HG02571 (cell line): ENCODE data around the gene PHETA1.
"Not testable (repeated sequence)": the region's sequence is repeated elsewhere in the genome, so short reads cannot be mapped to it uniquely, and the experiment has no call there.

Experiments used
- ATAC-seq: cut with Tn5 transposase; IDR thresholded peaks from one replicate; pipeline ENCODE4 v1.9.1; 2021; ENCODE audit warnings: mild to moderate bottlenecking, moderate library complexity; ENCODE audit not compliant: unreplicated experiment

The PHETA1 gene

GRCh38 chr12:111352296-111352993, 16.4 kb downstream of the PHETA1 start:
- no peak for ATAC-seq

DNA sequence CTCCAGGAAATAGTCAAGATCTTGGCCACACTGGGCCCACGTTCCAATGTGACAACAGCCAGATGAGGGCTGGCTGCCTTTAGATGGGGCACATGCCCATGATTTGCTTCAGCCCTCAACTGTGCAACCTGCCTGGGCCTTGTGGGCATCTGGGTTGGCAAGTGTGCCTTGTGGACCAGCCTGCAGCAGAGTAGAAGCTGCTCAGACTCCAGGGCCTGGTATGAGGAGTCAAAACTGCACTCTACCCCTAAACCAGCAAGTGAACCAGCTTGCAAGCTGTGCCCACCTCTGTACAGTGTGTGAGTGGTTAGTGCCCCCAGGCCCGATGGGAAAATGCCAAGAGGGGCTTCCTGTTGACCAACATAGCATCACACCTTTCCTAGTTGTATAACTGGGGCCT, 17.9 kb downstream of the PHETA1 start:
- ATAC-seq = no peak

GRCh38 chr12:111349748-111350520, 19.0 kb downstream of the PHETA1 start:
- ATAC-seq = no peak

- no peak for ATAC-seq
Observed at GRCh38 chr12:111349101-111349747, 19.7 kb downstream of the PHETA1 start.

DNA sequence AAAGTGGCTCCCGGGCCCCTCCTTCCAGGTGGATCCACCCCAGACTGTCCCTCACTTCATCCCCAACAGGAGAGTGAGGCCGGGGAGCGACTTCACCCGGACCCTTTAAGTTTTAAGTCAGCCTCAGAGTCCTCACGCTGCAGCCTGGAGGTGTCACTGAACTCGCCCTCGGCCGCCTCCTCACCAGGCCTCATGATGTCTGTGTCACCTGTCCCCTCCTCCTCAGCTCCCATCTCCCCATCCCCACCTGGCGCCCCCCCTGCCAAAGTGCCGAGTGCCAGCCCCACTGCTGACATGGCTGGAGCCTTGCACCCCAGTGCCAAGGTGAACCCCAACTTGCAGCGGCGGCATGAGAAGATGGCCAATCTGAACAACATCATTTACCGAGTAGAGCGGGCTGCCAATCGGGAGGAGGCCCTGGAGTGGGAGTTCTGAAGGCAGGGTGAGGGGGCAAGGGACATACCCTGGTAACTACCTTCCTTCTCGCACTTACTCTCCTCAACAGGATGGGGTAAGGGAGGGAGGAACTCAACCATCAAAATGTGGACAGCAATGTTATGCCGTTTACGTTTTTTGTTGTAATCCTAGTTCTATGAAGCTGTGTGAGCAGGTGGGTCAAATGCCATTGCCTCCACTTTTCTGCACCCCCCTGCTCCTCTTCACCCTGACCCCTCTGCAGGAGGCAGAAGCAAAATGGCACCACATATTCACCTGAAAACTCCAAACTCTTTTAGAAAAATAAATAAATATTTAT, 20.8 kb downstream of the PHETA1 start:
- ATAC-seq = no peak

DNA sequence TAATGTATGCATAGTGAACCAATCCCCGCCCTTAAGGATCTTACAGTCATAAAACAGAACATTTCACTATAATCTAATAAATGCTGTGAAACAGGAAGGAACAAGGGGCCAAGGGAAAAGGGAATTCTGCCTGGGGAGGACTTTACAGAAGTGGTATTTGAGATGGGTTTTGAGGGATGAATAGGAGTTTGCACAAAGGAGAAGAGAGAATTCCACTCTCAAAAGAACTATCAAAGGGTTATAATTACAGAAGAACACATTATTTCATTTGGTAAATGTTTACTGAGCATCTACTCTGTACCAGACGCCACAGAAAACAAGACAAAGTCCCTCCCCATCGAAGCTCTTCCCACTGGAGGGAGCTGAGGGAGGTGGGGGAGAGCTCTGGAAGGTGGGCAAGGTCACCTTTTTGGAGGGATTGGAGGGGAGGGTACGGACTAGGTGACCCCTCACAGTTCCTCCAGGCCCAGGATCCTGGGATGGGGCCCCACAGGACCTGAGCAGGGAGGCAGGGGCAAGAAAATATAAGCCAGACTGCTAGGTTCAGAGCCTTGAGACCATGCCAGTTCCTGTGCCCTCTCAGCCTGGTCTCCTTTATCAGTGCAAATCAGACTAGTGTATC, 24.5 kb downstream of the PHETA1 start:
- ATAC-seq = no peak

DNA sequence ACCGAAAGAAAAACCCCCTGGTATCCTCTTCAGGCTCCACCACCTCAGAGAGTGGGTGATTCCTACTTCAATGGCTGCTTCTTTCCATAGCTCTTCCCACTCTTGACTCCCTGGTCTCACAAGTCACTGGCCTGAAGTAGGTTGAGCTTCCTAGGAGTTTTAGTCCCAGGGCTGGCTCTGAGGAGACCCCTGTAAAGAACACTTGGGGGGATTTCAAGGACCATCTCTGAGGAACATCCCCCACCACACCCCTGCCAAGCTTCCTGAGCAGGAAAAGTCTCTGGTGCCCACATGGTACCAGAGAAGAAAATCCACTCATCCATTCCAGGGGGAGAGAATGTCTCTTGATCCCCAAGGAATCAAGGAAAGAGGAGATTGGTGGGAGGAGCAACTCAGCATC, 25.7 kb downstream of the PHETA1 start:
- ATAC-seq = no peak

GRCh38 chr12:111342376-111342775, 26.5 kb downstream of the PHETA1 start:
- no peak for ATAC-seq

GRCh38 chr12:111341426-111342065, 27.3 kb downstream of the PHETA1 start:
- ATAC-seq = no peak

DNA sequence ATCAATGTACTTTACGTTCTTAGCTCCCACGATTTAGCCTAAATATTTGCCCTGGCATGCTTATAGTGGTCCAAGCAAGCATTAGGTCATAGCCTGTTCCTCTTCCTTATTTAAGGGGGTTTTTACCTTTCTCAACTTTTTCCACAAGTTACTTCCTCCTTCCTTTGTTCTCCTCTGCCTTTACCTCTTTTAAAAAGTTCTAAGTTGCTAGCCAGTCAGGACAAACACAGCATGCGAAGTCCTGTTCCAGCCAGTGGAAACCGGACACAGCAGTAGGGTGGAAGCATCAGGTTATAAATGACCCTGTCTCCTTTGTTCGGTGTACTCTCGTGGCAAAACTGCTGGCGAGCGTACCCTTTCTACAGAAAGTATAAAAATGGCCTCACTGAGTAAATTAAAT, 28.2 kb downstream of the PHETA1 start:
- not testable (repeated sequence) for ATAC-seq

GRCh38 chr12:111340231-111340630, 28.7 kb downstream of the PHETA1 start:
- ATAC-seq = no peak

- ATAC-seq = no peak
Observed at GRCh38 chr12:111339321-111339938, 29.5 kb downstream of the PHETA1 start.

GRCh38 chr12:111338096-111338495, 30.8 kb downstream of the PHETA1 start:
- no peak for ATAC-seq

DNA sequence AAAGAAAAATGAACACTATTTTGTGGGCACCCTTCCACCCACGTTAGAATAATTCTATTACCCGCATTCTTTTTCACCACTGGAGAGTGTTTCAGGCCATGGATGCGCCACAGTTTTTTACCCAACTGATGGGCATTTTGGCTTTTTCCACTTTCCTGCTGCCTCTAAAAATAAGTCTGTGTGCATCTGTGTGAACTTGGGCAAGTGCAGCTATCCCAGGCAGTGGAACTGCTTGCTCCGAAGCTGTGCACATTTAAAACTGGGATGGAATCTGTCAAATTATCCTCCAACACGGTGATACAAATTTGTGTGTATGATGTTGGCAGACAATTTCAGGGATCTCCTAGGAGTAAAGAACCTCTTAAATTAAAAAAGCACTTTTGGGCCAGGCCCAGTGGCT, 31.5 kb downstream of the PHETA1 start:
- no peak for ATAC-seq

DNA sequence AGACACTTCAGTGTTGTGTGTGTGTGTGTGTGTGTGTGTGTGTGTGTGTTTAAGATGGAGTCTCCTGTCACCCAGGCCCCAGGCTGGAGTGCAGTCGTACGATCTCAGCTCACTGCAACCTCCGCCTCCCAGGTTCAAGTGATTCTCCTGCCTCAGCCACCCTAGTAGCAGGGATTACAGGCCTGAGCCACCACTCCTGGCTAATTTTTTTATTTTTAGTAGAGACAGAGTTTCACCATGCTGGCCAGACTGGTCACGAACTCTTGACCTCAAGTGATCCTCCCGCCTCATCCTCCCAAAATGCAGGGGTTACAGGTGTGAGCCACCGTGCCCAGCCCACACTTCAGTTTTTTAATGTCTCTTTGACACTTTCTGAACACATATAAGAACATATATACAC, 32.5 kb downstream of the PHETA1 start:
- not testable (repeated sequence) for ATAC-seq

GRCh38 chr12:111335811-111336210, 33.1 kb downstream of the PHETA1 start:
- no peak for ATAC-seq

DNA sequence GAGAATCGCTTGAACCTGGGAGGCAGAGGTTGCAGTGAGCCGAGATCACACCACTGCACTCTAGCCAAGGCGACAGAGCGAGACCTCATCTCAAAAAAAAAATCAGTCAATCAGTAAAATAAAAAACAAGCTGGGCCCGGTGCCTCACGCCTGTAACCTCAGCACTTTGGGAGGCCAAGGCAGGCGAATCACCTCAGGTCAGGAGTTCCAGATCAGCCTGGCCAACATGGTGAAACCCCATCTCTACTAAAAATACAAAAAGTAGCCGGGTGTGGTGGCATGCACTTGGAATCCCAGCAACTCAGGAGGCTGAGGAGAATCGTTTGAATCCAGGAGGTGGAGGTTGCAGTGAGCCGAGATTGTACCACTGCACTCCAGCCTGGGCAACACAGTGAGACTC, 33.6 kb downstream of the PHETA1 start:
- not testable (repeated sequence) for ATAC-seq

GRCh38 chr12:111334393-111334915, 34.4 kb downstream of the PHETA1 start:
- ATAC-seq = no peak
